SH-SY5Y (cell line): ENCODE data around the gene DARS2.

Experiments
- GATA2 ChIP-seq: IDR thresholded peaks from 2 replicates; pipeline ENCODE4 v1.6.1; 2011; ENCODE audit warnings: mild to moderate bottlenecking, low read depth, low read length
- GATA3 ChIP-seq: IDR thresholded peaks from 2 replicates; pipeline ENCODE4 v1.6.1; 2011; ENCODE audit warnings: low read depth, mild to moderate bottlenecking, low read length, moderate library complexity

GRCh38 chr1:173867141-173867752 is 42.8 kb downstream of the DARS2 start:
- TF ChIP-seq GATA2 (no peak), GATA3 (no peak)
